Stimulated activated CD8-positive, alpha-beta memory T cell treated with anti-CD3 and anti-CD28 coated beads, Interleukin-4, amount 100 ng/mL, for 48 hours (primary cell): ENCODE data around the gene LYL1.
A peak's percentile ranks its signal among the peaks of the same experiment; 100 is the strongest.

Experiments used
- DNase-seq: peaks from one replicate; pipeline ENCODE4 v3.0.0-alpha.2; 2020

Gene LYL1

DNA sequence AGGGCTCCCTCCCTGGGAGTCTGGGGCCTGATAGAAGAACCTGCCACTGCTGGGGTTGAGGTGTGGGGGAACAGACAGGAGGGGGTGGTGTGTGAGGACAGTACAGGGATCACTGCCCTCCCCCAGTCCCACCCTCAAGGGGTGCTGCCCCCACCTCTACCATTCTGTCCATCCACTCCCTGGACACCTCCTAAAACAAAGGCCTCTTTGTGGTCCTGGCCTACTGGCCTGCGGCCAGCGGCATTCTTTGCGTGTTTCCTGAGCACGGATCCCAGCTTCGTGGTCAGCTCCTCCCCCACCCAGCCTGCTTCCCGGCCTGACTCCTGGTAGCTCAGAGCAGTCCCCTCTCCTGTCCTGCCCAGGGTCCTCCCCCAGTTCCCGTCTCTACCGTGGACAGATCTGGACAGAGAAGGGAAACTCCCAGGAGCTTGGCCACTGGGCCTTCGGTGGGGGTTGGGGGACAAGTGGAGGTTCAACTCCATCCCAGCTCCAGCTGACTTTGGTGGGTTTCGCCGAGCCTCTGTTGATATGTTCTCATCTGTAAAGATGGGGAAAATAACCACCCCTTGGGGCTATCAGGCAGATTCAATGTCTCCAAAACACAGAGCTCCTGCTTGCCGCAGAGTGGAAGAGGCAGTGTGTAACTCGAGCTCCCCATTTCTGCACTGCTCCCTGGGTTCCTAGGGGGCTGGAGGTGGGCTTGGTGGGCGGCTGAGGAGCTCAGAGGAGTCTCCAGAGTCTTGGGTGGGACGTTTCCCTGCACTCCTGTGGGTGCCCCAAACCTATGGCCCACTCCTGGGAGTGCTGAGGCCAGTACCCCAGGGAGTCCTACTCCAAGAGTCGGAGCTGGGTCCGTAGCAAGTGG, 48.7 kb downstream of the LYL1 start:
- DNase-seq: no peak

DNA sequence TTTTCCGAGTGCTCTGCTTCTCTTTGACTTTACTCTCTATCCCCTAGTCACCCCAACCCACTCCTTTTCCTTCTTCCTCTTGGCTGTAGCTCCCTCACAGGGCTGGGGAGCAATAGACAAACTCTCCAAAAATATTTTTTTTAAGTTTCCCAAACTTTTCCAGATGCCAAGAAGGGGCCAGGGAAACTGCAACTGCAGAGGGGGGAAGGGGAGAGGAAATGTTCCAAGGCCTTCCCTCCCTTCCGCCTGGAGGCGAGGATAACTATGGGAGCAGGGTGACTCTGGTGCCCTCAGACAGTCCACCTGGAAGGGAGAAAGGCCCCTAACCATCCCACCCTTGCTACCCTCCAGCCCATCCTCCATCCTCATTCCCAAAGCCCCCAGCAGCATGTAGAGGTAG, 49.4 kb downstream of the LYL1 start:
- no peak for DNase-seq

DNA sequence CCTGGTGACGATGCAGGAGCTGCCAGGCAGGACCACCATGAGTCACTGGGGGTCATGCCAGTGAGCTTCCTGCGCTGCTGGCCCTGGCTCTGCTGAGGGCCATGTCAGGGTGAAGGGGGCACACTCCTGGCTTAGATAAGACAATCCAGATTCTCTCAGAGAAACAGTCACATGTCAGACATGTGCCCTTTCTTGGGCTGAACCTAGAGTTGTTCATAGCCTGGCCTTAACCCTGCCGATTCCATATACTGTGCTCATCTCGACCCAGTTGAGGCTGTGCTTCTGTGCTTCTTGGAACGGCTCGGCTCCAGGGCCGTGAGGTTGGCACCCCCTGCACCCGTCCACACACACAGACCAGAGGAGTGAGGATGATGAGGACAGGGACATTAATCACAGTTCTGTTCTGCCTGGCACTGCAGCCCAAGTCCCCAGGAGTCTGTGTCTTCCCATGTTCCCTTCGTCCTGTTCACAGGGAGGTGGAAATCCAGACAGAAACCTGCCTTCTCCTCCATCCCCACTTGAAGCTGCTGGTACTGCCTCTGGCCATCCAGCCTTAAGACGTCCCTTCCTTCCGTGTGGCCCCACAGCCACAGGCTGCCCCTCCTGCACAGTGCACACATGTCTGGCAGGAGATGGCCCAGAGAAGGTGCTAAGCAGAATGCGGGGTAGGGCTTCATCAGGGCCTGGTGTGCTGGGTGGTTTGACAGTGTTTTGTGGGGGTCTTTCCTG, 50.0 kb downstream of the LYL1 start:
- DNase-seq: no peak

DNA sequence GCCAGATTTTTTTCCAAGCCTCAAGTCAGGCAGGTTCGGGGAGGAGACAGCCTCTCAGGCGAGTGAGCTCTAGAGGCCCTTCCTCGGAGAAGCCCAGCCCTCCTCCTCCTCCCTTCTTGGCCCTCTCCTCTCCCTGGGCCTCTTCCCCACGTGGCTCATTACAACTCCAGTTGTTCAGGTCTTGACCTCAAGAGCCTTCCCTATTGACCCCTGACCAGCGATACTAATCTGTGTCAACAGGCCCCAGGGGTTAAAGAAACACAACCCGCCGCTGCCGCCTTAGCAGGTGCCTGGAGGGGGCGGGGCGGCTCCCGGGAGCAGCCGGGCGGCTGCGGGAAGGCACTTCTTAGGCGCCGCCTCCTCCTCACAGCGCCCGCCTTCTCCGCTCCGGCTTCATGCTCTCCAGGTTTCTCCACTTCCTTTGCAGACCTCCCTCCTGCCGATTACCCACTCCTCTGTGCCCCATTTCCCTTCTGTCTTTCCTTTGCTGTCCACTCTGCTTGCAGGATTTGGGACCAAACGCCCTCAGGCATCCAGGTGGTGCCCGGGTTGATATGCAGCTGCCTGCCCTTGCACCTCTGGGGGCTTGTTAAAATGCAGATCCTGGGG, 51.0 kb downstream of the LYL1 start:
- peak; percentile 47 for DNase-seq

DNA sequence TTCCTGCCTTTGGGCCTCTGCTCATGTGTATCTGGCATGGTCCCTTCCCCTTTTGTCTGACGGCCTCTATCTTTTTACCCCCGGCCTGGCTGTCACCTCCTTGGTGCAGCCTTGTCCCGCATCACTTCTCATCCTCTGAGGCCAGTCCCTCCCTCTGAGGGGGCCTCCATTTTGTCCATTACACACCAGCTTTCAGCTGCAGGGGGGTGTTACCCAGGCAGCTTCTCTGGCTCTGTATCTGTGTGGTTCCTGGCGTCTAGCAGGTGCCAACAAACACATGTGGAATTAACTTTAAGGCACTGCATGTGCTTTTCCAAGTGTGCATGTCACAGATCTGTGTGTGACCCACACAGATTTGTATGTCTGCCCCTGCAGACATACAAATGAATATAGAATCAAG, 52.4 kb downstream of the LYL1 start:
- no peak for DNase-seq
